DOHH2 (cell line): ENCODE results near the gene DAAM2.

ENCODE experiments used
- H3F3A ChIP-seq: fragments of 200-600 bp; sonication (generic), shearing (Covaris generic); 2 replicates; pipeline ENCODE4 v1.6.0; 2016; ENCODE audit warnings: antibody characterized with exemption, mild to moderate bottlenecking; ENCODE audit not compliant: control insufficient read depth, insufficient read depth
- H3K27ac ChIP-seq: fragments of 200-600 bp; sonication (generic); 2 replicates; pipeline ENCODE4 v1.5.1; 2014; ENCODE audit warnings: low read depth, mild to moderate bottlenecking, low read length, moderate library complexity
- H3K27me3 ChIP-seq: fragments of 200-600 bp; sonication (generic); 2 replicates; pipeline ENCODE4 v1.6.1; 2014; ENCODE audit warnings: mild to moderate bottlenecking, low read length, mixed read lengths; ENCODE audit not compliant: control insufficient read depth
- H3K36me3 ChIP-seq: fragments of 200-600 bp; sonication (generic); 2 replicates; pipeline ENCODE4 v1.6.1; 2014; ENCODE audit warnings: mild to moderate bottlenecking, low read length, moderate library complexity, mixed read lengths; ENCODE audit not compliant: control insufficient read depth
- H3K4me1 ChIP-seq: fragments of 200-600 bp; sonication (generic); 2 replicates; pipeline ENCODE4 v1.6.1; 2014; ENCODE audit warnings: mild to moderate bottlenecking, low read length, mixed read lengths; ENCODE audit not compliant: control insufficient read depth
- H3K4me2 ChIP-seq: fragments of 200-600 bp; sonication (generic); 2 replicates; pipeline ENCODE4 v1.6.0; 2014; ENCODE audit warnings: mild to moderate bottlenecking, low read length, moderate library complexity
- H3K4me3 ChIP-seq: fragments of 200-600 bp; sonication (generic); 2 replicates; pipeline ENCODE4 v1.5.1; 2014; ENCODE audit warnings: mild to moderate bottlenecking, low read length, mixed read lengths
- H3K79me2 ChIP-seq: fragments of 200-600 bp; sonication (generic); 2 replicates; pipeline ENCODE4 v1.6.1; 2014; ENCODE audit warnings: mild to moderate bottlenecking, low read length, mixed read lengths; ENCODE audit not compliant: control insufficient read depth
- H3K9me2 ChIP-seq: fragments of 200-600 bp; sonication (generic); replicated peaks from 2 replicates; pipeline ENCODE4 v1.6.1; 2014; ENCODE audit warnings: mild to moderate bottlenecking, low read length, mixed read lengths; ENCODE audit not compliant: control insufficient read depth
- H3K9me3 ChIP-seq: fragments of 200-600 bp; sonication (generic); 2 replicates; pipeline ENCODE4 v1.6.1; 2014; ENCODE audit warnings: antibody characterized with exemption, low read length, mixed read lengths; ENCODE audit not compliant: control insufficient read depth, insufficient read depth
- H4K20me1 ChIP-seq: fragments of 200-600 bp; sonication (generic); 2 replicates; pipeline ENCODE4 v1.6.0; 2014; ENCODE audit warnings: low read depth, mild to moderate bottlenecking, antibody characterized with exemption, low read length, moderate library complexity; ENCODE audit not compliant: control insufficient read depth, insufficient read depth
- EZH2phosphoT487 ChIP-seq: fragments of 200-600 bp; sonication (generic); IDR thresholded peaks from 2 replicates; pipeline ENCODE4 v1.6.1; 2017; ENCODE audit warnings: borderline replicate concordance, mild to moderate bottlenecking, antibody characterized with exemption, low read length, moderate library complexity, mixed read lengths
- TF ChIP-seq, protein P1 (sequence below): fragments of 200-600 bp; sonication (generic); IDR thresholded peaks from one replicate; pipeline ENCODE4 v1.5.1; 2014; ENCODE audit warnings: antibody characterized with exemption, mild to moderate bottlenecking, low read depth, low read length; ENCODE audit not compliant: poor library complexity, severe bottlenecking

DAAM2 gene

DNA sequence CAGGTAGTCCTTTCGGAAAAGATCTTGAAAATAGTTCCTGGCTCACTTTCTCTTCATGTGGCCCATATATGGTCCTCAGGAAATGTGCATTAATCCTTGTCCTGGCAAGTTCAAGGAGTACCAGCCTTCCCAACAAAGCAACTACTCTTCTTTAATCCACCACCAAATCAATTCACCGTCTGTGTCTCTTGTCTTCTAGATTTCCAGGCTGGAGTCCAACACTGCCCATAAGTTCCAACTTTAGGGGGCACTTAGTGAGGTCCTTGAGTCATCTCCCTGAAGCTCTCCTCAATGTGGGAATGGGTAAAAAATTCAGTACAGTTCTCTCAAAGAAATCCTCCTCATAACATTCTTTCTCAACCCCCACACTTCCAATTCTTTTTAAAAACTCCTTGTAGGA, 6.9 kb upstream of the DAAM2 start:
- Histone ChIP-seq H3F3A (no peaks in the 10 kb centered on the region), H3K4me1 (no peaks in the 10 kb centered on the region)

DNA sequence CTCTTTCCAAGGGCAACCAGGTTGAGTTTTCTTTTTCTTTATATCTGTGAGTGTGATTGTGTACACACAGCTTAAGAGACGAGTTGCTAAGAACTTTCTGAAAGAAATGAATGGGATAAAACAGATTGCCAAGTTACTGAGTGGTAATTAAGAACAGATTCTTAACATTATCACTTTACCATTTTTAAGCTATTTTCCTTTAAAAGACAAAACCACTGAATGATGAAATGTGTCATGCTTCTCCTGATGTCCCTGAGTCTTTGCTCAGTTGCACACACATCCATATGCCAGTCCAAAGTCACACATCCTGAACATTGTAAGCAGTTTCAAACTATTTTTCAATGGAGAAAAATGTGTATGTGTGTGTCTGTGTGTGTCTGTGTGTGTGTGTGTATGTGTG, 5.5 kb upstream of the DAAM2 start:
- Histone ChIP-seq H3K4me1 (no peaks in the 10 kb centered on the region), H3K79me2 (no peaks in the 10 kb centered on the region), H3K27me3 (no peaks in the 10 kb centered on the region), H3K4me2 (no peak overlapping the region), H3K9me2 (no peaks in the 10 kb centered on the region), H3K36me3 (no peaks in the 10 kb centered on the region), H3F3A (no peaks in the 10 kb centered on the region), H3K27ac (no peak overlapping the region), H3K4me3 (no peak overlapping the region), H4K20me1 (no peaks in the 10 kb centered on the region), H3K9me3 (no peaks in the 10 kb centered on the region)
- TF ChIP-seq, protein P1, sequence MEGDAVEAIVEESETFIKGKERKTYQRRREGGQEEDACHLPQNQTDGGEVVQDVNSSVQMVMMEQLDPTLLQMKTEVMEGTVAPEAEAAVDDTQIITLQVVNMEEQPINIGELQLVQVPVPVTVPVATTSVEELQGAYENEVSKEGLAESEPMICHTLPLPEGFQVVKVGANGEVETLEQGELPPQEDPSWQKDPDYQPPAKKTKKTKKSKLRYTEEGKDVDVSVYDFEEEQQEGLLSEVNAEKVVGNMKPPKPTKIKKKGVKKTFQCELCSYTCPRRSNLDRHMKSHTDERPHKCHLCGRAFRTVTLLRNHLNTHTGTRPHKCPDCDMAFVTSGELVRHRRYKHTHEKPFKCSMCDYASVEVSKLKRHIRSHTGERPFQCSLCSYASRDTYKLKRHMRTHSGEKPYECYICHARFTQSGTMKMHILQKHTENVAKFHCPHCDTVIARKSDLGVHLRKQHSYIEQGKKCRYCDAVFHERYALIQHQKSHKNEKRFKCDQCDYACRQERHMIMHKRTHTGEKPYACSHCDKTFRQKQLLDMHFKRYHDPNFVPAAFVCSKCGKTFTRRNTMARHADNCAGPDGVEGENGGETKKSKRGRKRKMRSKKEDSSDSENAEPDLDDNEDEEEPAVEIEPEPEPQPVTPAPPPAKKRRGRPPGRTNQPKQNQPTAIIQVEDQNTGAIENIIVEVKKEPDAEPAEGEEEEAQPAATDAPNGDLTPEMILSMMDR = no peak
- no peak for TF ChIP-seq EZH2phosphoT487

More for the DNA sequence above, 6.9 kb upstream of the DAAM2 start:
- no peaks in the 10 kb centered on the region for H4K20me1 ChIP-seq
- H3K27me3 ChIP-seq = no peaks in the 10 kb centered on the region
- H3K4me2 ChIP-seq = no peak overlapping the region
- no peak overlapping the region for H3K27ac ChIP-seq
- H3K9me2 ChIP-seq = no peaks in the 10 kb centered on the region
- H3K36me3 ChIP-seq = no peaks in the 10 kb centered on the region
- TF ChIP-seq EZH2phosphoT487 = no peak
- TF ChIP-seq, protein P1 = no peak
- H3K4me3 ChIP-seq = no peak overlapping the region
- H3K79me2 ChIP-seq = no peaks in the 10 kb centered on the region
- no peaks in the 10 kb centered on the region for H3K9me3 ChIP-seq

DNA sequence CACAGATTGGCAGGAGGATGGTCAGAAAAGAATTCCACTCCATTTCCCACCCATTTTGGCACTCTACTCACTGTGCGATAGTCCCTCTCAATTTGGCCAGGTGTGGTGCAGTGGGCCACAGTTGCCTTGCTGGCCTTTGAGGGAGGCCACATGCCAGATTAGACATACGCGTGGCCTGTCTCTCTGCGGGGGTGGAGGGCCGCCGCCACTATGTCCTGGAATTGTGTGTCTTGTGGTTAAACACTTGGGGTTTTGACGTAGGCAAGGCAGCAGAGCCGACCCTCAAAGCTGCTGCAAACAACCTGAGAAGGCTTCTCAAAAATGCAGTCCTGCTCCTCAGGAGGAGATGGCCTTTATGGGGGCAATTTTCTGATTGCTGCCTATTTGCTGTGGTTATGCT, 4.9 kb upstream of the DAAM2 start:
- no peak overlapping the region for H3K4me2 ChIP-seq

More for the DNA sequence above, 4.9 kb upstream of the DAAM2 start:
- H3K4me1 ChIP-seq = no peaks in the 10 kb centered on the region
- no peaks in the 10 kb centered on the region for H4K20me1 ChIP-seq
- H3K27ac ChIP-seq = no peak overlapping the region
- H3K9me3 ChIP-seq = no peaks in the 10 kb centered on the region
- no peaks in the 10 kb centered on the region for H3K27me3 ChIP-seq
- no peak overlapping the region for H3K4me3 ChIP-seq
- no peaks in the 10 kb centered on the region for H3F3A ChIP-seq
- no peaks in the 10 kb centered on the region for H3K79me2 ChIP-seq
- H3K36me3 ChIP-seq = no peaks in the 10 kb centered on the region
- no peak for TF ChIP-seq EZH2phosphoT487
- TF ChIP-seq, protein P1 = no peak
- no peaks in the 10 kb centered on the region for H3K9me2 ChIP-seq
